Kidney (tissue), 14 donors: Measurements from ENCODE around the gene MAP3K19. TPM values are rescaled to one million over a fixed set of nuclear protein-coding genes. Genes with fewer than 3 reads are reported as not detected.

Experiments used
- DNase-seq, 5 donors: peaks; one replicate each; pipeline ENCODE4 v3.0.0-alpha.2; 2013 to 2020
- FAIRE-seq: peaks from 2 replicates; lab custom pipeline; 2012; peaks lifted over from hg19 to GRCh38; lab: Jason Lieb, UNC
- H3K27ac ChIP-seq, 2 donors: one replicate each; pipeline ENCODE4 v1.7.0; 2013; ENCODE audit warnings: low read depth in 2 of 2, low read length in 2 of 2, inconsistent platforms in 1 of 2
- H3K27me3 ChIP-seq: one replicate; pipeline ENCODE4 v1.7.1; 2013; ENCODE audit warnings: low read length, inconsistent platforms; ENCODE audit not compliant: control insufficient read depth, insufficient read depth
- H3K36me3 ChIP-seq, 3 donors: one replicate each; pipeline versions ENCODE4 v1.7.0 to v1.7.1; 2013; ENCODE audit warnings: low read length in 3 of 3, control low read depth in 1 of 3, inconsistent platforms in 1 of 3; ENCODE audit not compliant: insufficient read depth in 3 of 3, control insufficient read depth in 2 of 3
- H3K4me1 ChIP-seq, 3 donors: one replicate each; pipeline versions ENCODE4 v1.7.0 to v1.7.1; 2013; ENCODE audit warnings: low read length in 3 of 3, inconsistent platforms in 1 of 3, low read depth in 1 of 3; ENCODE audit not compliant: control insufficient read depth in 2 of 3, insufficient read depth in 2 of 3
- H3K4me3 ChIP-seq, 3 donors: one replicate each; pipeline versions ENCODE4 v1.7.0 to v1.8.1; 2013; ENCODE audit warnings: low read length in 3 of 3, control low read depth in 1 of 3, inconsistent platforms in 1 of 3
- H3K9ac ChIP-seq, 3 donors: one replicate each; pipeline versions ENCODE4 v1.7.0 to v1.7.1; 2013; ENCODE audit warnings: low read length in 3 of 3, control low read depth in 1 of 3, inconsistent platforms in 1 of 3
- H3K9me3 ChIP-seq, 3 donors: one replicate each; pipeline versions ENCODE4 v1.7.0 to v1.7.1; 2013; ENCODE audit warnings: low read length in 3 of 3, control low read depth in 1 of 3, inconsistent platforms in 1 of 3; ENCODE audit not compliant: control insufficient read depth in 2 of 3, insufficient read depth in 1 of 3
- intact Hi-C: fragments of 100-400 bp; cut with DNase I; formaldehyde crosslinking; loops from one replicate; pipeline ENCODE4 v1.11.1; 2022
- polyA plus RNA-seq: library from polyadenylated mRNA; stranded (reverse); fragments of 350-450 nt; fragmentation: Illumina TruSeq; extraction: RNeasy Lipid Tissue Mini Kit (QIAGEN cat#74804); gene quantifications from one replicate; pipeline ENCODE4 v1.2.3, GENCODE V29; 2014; ENCODE audit warnings: low read depth, low replicate concordance; ENCODE audit not compliant: insufficient read depth
- total RNA-seq: library from RNA; stranded (reverse); fragmentation: NEBNext Ultra II Directional; extraction: Animal tissue kit (Norgen Biotek cat#: 25700); gene quantifications from one replicate; pipeline ENCODE4 v1.2.1, GENCODE V29; 2021
- TF ChIP-seq, protein P1 (sequence below): IDR thresholded peaks from 3 replicates; pipeline ENCODE4 v1.5.1; 2012; ENCODE audit warnings: mild to moderate bottlenecking, moderate library complexity, borderline replicate concordance; ENCODE audit not compliant: insufficient read depth; ENCODE audit errors: extremely low read depth
- donor health status: control.
- donor health status: control.
- donor health status: control.
- donor health status: control.
- donor health status: control.
- donor health status: DM: yes; HTN: yes; CAD: no.
- donor health status: Normal renal cell carcinoma (clear cell type).

The MAP3K19 gene
- total and polyA plus RNA-seq, 2 donors from 2014 or later: not detected

- H3K27ac ChIP-seq: no peak overlapping the region
- H3K36me3 ChIP-seq: no peaks in the 10 kb centered on the region
- H3K4me1 ChIP-seq: peaks cover 0 to 4% (median 4%) of the 10 kb centered on the region in 3 donors
- TF ChIP-seq, protein P1, sequence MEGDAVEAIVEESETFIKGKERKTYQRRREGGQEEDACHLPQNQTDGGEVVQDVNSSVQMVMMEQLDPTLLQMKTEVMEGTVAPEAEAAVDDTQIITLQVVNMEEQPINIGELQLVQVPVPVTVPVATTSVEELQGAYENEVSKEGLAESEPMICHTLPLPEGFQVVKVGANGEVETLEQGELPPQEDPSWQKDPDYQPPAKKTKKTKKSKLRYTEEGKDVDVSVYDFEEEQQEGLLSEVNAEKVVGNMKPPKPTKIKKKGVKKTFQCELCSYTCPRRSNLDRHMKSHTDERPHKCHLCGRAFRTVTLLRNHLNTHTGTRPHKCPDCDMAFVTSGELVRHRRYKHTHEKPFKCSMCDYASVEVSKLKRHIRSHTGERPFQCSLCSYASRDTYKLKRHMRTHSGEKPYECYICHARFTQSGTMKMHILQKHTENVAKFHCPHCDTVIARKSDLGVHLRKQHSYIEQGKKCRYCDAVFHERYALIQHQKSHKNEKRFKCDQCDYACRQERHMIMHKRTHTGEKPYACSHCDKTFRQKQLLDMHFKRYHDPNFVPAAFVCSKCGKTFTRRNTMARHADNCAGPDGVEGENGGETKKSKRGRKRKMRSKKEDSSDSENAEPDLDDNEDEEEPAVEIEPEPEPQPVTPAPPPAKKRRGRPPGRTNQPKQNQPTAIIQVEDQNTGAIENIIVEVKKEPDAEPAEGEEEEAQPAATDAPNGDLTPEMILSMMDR: no peak
- no peaks in the 10 kb centered on the region for H3K27me3 ChIP-seq
- no peak overlapping the region for H3K4me3 ChIP-seq
- no peak for DNase-seq
- intact Hi-C loops: no loop called here
- no peak for FAIRE-seq
- no peak overlapping the region for H3K9ac ChIP-seq
- H3K9me3 ChIP-seq: no peaks in the 10 kb centered on the region
These were observed 120.9 kb downstream of the MAP3K19 start for GRCh38 chr2:134926231-134926931.

DNA sequence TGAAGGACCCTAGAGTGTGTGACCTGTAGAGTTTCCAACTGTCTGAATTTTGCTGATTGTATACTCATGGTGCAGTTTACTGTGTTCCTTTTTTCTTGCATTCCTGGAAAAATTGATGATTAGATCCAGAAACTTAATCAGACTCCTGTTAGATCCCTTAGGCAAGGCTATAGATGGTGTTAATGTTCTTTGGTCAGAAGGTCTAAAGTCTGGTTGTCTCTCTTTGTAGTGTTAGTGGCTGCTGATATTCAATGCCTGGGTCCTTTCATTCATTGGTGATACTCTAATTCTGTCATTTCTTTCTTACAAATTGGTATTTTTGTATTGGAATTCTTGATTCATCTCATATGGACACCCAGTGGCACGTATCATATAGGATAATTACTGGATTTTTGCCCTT lies 122.3 kb downstream of the MAP3K19 start:
- Histone ChIP-seq H3K27ac (no peak overlapping the region), H3K36me3 (no peaks in the 10 kb centered on the region), H3K9ac (no peak overlapping the region), H3K4me1 (peaks cover 3 to 8% (median 4%) of the 10 kb centered on the region in 3 donors), H3K4me3 (no peak overlapping the region), H3K9me3 (no peaks in the 10 kb centered on the region), H3K27me3 (no peaks in the 10 kb centered on the region)
- intact Hi-C loops: no loop called here
- FAIRE-seq: no peak
- TF ChIP-seq, protein P1: no peak
- DNase-seq: no peak

DNA sequence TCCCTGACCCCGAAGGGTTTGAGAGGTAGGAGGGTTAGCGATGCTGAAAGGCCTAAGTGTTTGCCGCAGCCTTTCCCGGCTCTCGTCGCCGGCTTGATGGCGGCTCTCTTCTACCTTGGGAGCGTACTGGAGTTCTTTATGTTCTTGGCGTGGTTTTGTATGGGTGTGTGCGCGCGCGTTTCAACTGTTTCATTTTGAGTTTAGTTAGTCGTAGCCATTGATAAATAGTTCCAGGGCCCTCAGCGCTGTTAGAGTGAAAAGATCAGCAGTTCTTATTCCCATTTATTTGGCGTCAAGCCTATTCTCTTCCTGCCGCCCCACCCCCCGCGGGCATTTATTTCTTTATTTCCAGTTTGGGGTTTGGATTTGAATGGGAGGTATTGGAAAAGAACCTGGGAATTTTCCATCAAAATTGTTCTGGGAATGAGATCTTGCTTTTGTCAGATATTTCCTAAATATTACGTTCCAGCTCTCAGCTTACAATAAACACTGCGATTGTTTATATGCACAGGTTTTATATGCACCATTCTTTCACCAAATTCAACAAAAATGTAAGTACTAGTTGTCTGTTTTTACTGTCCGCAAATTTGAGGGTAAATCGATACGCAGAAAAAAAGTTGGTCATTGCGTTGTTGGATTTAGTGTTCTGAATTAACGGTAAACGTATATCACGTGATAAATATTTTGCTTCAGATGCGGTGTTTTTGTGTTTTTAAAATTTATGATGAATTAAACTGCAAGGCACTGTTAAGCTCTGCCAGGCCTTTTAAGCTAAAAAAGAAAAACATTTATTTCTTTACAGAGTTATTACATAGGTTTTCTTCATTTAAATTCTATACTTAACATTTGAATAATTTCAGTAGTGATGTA lies 127.7 kb downstream of the MAP3K19 start:
- DNase-seq (peak in 2 of 5 donors; percentile 63 to 64), FAIRE-seq (no peak)
- Histone ChIP-seq H3K9ac (peak overlapping the region; percentile 90 to 99 (median 98)), H3K4me3 (peak overlapping the region; percentile 91 to 95 (median 94)), H3K27ac (peak overlapping the region; percentile 88 to 98), H3K36me3 (no peaks in the 10 kb centered on the region), H3K9me3 (no peaks in the 10 kb centered on the region), H3K27me3 (no peaks in the 10 kb centered on the region), H3K4me1 (peaks cover 0 to 7% (median 3%) of the 10 kb centered on the region in 3 donors)
- TF ChIP-seq, protein P1: no peak
- intact Hi-C loops: no loop called here
